AG20443 (cell line): Measurements from ENCODE around the gene BCKDHA.
"Not testable (repeated sequence)": the region's sequence is repeated elsewhere in the genome, so short reads cannot be mapped to it uniquely, and the experiment has no call there.

Experiments
- DNase-seq: peaks from one replicate; pipeline ENCODE4 v3.0.0; 2012; ENCODE audit warnings: low spot score, mixed read lengths

BCKDHA gene

DNA sequence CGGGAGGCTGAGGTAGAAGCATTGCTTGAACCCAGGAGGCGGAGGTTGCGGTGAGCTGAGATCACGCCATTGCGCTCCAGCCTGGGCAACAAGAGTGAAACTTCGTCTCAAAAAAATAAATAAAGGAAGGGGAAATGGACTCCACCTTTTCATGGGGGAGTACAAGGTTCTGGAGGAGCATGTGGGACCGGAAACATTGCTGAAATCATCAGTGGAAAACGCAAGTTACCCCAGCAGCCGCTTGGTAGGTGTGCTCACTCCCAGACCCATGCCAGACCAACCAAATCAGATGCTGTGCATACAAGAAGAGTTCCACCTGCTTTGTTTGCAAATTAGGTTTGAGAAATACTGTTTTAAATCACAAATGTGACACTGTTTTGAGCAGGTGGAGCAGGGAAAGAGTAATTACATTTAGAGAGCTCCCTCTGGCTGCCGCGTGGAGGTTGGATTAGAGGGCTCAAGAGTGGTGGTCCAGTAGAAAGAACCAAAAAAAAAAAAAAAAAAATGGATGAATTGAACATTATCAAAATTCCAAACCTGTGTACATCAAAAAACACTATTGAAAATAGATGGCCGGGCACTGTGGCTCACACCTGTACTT is 50.2 kb downstream of the BCKDHA start:
- DNase-seq: no peak

DNA sequence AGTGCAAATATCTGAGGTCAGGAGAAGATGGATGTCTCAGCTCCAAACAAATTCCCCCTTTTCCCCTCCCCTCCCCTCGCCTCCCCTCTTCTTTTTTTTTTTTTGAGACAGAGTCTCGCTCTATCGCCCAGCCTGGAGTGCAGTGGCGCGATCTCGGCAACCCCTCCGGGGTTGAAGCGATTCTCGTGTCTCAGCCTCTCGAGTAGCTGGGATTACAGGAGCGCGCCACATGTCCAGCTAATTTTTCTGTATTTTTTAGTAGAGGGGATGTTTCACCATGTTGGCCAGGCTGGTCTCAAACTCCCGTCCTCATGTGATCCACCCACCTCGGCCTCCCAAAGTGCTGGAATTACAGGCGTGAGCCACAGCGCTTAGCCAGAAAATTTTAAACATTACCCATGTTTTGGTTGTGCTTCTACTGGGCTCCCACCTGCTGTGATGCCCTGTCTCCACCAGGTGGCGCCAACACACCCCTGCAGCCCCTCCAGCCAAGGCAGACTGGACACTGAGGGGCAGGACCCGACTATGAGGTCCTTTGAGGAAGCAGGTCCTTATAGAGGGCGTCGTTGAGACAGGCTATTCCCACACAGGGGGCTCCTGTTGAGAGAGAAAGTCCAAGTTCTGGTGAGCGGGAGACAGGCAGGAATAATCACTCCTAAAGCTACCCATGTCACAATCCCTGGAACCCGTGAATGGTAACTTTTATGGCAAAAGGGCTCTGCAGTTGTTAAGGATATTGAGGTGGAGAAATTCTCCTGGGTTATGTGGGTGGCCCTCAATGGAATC is 51.7 kb downstream of the BCKDHA start:
- DNase-seq: peak; percentile 92

DNA sequence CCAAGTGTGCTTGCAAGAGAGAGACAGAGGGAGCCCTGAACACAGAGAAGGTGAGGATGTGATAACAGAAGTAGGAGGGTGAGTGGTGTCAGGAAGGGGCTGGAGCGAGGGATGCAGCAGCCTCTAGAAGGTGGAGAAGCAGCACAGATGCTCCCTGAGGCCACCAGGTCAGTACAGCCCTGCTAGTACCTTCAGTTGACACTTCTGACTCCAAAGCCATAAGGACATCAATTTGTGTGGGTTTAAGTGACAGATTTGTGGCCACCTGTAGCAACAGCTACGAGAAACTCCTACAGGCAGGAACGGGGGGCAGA is 52.2 kb downstream of the BCKDHA start:
- no peak for DNase-seq

DNA sequence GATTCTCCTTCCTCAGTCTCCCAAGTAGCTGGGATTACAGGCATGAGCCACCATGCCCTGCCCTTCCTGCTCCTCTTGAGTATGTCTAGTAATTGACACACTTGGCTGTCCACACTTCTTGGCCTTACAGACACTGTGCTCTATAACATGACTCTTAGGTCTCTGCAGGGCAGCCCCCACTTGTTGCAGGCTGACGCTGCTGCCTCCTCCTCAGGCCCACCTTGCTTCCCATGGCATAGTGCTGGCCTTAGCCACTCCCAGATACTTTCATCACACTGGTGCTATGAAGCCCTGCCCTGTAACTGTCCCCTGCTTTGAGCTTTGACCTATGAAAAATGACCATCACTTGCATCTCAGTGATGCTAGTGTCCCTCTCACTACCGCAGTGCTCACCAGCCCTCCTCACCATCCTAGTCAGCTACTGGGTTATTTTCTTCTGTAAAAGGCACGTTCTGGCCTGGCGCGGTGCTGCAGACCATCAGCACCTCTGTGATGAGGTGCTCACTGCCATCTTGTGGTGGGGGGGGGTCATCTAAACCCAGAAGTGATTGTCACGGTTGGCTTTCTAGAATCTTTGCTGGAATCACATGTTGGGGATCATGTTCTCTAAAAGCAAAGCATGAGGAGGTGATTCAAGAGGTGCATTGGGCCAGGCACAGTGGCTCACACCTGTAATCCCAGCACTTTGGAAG is 55.1 kb downstream of the BCKDHA start:
- no peak for DNase-seq

DNA sequence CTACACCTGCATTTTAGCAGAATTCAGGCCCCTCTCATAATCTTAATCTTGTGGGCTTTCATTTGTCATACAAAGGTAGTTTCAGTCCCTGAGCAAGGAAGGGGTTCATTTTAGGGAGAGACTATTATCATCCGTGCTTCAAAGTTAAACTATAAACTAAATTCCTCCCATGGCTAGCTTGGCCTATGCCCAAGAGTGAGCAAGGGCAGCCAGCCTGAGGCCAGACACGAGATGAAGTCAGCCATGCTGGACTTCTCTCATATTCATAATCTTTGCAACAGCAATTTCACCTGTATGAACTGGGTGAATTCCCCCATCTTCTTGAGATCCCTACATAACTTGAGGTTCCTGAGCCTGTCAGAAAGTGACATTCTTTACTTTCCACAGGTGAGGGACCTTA is 58.3 kb downstream of the BCKDHA start:
- no peak for DNase-seq

DNA sequence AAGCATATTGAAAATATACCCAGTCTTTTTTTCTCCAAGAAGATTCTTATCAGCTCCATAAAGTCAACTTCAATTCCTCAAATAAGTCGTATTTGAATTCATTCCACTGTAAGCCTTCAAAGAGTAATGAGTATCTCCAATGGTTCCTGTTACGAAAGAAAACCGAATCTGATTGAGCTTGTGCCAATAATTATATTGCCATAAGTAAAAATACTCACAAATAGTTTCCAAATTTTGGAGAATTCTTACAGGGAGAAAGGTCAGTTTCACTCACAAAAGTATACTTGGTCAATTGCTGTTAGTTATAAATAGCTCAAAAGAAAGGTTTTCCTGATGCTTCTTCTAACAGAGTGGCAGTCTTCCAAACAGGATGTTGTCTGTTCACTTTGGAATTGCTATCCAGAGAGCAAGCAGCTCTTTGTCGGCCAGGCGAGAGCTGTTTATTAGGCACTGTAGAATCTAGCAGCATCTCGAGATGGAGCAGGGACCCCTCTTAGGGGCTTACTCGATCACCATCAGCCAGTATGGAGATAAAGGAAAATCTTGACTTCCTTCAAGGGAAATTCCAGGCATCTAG is 58.8 kb downstream of the BCKDHA start:
- peak; percentile 51 for DNase-seq

DNA sequence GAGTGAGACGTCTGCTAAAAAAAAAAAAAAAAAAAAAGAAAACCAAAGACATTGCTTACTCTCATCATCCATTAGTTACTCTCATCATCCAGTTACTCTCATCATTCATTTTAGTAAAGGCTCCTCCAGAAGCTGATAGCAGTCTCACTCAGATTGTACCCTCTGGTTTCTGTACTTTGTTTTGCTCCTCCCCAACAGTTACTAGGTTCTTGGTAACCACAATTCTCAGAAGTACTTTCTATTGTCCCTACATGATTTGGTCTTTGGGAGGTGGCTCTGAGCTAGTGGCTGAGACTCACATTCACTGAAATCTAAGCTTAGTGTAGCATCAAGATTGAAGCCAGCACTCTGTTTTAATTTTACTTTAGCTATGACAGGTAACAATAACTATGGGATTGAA is 59.6 kb downstream of the BCKDHA start:
- DNase-seq: no peak

DNA sequence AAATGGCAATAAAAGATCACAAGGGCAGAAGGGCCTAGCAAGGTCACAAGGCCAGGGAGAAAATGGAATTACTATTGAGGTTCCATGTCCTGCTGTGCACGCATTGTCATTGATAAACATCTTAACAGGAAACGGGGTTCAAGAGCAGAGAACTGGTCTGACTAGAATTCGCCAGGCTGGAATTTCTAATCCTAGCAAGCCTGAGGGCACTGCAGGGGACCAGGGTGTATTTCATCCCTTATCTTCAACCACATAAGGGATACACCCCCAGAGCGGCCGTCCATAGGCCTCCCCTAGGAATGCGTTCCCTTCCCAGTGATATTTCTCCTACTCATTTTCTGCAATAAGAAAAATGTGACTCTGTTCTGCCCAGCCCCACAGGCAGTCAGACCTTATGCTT is 64.9 kb downstream of the BCKDHA start:
- DNase-seq: no peak

DNA sequence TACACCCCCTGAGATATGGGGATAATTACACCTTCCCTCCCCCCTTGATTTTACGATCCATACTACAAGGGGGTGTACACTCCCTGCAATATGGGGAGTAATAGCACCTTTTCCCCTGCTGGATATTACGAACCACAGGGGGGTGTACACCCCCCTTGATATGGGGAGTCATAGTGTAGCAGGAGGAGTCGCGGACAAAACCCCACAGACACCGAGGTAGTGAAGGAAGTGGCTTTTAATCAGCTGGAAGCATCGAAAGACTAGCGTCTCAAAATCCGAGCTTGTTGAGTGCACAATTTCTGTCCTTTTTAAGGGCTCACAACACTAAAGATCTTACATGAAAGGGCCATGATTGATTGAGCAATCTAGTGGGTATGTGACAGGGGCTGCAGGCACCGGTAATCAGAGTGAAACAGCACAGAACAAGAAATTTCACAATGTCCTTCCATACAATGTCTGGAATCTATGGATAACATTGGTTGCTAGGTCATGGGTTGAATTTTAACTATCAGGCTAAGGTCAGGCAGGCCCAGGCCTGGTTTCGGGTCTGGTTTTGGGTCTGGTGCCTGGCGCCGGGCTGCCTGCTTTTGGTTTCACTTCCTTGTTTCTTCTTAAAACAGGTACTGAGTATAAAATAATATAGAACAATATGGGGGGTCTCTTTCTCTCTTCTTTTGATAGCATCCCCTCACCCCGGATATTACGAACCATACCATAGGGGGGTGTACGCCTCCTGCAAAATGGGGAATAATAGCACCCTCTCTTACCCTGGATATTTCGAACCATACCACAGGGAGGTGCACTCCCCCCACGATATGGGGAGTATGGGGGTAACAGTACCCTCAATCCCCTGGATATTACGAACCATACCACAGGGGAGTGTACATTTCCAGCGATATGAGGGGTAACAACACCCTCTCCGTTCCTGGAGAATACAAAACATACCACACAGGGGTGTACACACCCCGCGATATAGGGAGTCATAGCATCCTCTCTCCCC is 65.9 kb downstream of the BCKDHA start:
- DNase-seq: not testable (repeated sequence)
